Measurements from ENCODE around the gene BANF2. TPM values are rescaled to one million over a fixed set of nuclear protein-coding genes. Genes with fewer than 3 reads are reported as not detected.

The BANF2 gene
- polyA plus RNA-seq, 1 donor from 2014 or later, result not detected

DNA sequence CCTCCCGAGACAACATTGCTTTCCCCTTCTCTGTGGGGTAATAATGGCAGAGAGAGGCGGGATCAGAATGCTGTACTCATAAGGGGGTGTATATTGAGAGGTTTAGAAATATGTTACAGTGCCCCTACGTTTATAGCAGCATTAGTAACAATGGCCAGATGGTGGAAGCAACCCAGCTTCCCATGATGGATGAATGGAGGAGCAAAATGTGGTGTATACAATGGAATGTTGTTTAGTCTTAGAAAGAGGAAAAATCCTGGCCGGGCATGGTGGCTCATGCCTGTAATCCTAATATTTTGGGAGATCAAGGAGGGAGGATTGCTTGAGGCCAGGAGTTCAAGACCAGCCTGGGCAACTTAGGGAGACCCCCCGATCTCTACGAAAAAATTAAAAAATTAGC, 12.9 kb downstream of the BANF2 start:
- Histone ChIP-seq H3K27me3 (ENCODE audit: insufficient read depth, low read depth, low read length) (no peaks in the 10 kb centered on the region), H3K79me2 (replicated peaks; ENCODE audit: insufficient read depth, low read length) (no peaks in the 10 kb centered on the region), H3K9ac (ENCODE audit: low read length) (no peak overlapping the region), H3K4me3 (ENCODE audit: low read length) (no peak overlapping the region), H3K9me2 (ENCODE audit: insufficient read depth, low read length) (no peaks in the 10 kb centered on the region), H3K9me3 (ENCODE audit: low read length) (no peaks in the 10 kb centered on the region), H2AFZ (ENCODE audit: low read depth, low read length) (no peak overlapping the region), H3K27ac (ENCODE audit: low read length) (no peak overlapping the region), H3K36me3 (ENCODE audit: insufficient read depth, low read length) (no peaks in the 10 kb centered on the region), H3F3A (ENCODE audit: insufficient read depth, low read length, poor library complexity, severe bottlenecking) (no peaks in the 10 kb centered on the region), H4K20me1 (ENCODE audit: insufficient read depth) (no peaks in the 10 kb centered on the region), H3K4me2 (ENCODE audit: low read length) (no peak overlapping the region)
- TF ChIP-seq, protein P1, sequence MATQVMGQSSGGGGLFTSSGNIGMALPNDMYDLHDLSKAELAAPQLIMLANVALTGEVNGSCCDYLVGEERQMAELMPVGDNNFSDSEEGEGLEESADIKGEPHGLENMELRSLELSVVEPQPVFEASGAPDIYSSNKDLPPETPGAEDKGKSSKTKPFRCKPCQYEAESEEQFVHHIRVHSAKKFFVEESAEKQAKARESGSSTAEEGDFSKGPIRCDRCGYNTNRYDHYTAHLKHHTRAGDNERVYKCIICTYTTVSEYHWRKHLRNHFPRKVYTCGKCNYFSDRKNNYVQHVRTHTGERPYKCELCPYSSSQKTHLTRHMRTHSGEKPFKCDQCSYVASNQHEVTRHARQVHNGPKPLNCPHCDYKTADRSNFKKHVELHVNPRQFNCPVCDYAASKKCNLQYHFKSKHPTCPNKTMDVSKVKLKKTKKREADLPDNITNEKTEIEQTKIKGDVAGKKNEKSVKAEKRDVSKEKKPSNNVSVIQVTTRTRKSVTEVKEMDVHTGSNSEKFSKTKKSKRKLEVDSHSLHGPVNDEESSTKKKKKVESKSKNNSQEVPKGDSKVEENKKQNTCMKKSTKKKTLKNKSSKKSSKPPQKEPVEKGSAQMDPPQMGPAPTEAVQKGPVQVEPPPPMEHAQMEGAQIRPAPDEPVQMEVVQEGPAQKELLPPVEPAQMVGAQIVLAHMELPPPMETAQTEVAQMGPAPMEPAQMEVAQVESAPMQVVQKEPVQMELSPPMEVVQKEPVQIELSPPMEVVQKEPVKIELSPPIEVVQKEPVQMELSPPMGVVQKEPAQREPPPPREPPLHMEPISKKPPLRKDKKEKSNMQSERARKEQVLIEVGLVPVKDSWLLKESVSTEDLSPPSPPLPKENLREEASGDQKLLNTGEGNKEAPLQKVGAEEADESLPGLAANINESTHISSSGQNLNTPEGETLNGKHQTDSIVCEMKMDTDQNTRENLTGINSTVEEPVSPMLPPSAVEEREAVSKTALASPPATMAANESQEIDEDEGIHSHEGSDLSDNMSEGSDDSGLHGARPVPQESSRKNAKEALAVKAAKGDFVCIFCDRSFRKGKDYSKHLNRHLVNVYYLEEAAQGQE (IDR thresholded peaks at IDR 0.05; ENCODE audit: borderline replicate concordance), result no peak
- no peak for TF ChIP-seq EZH2 (IDR thresholded peaks at IDR 0.05; ENCODE audit: borderline replicate concordance, insufficient read depth, low read length, poor library complexity, severe bottlenecking)
- no peak for TF ChIP-seq RAD21 (conservative IDR thresholded peaks at IDR 0.05)
- TF ChIP-seq TAF1 (IDR thresholded peaks at IDR 0.05; ENCODE audit: low read depth), result no peak
- TF ChIP-seq EP300 (conservative IDR thresholded peaks at IDR 0.05; ENCODE audit: poor library complexity, severe bottlenecking), result no peak
- TF ChIP-seq, protein P2, sequence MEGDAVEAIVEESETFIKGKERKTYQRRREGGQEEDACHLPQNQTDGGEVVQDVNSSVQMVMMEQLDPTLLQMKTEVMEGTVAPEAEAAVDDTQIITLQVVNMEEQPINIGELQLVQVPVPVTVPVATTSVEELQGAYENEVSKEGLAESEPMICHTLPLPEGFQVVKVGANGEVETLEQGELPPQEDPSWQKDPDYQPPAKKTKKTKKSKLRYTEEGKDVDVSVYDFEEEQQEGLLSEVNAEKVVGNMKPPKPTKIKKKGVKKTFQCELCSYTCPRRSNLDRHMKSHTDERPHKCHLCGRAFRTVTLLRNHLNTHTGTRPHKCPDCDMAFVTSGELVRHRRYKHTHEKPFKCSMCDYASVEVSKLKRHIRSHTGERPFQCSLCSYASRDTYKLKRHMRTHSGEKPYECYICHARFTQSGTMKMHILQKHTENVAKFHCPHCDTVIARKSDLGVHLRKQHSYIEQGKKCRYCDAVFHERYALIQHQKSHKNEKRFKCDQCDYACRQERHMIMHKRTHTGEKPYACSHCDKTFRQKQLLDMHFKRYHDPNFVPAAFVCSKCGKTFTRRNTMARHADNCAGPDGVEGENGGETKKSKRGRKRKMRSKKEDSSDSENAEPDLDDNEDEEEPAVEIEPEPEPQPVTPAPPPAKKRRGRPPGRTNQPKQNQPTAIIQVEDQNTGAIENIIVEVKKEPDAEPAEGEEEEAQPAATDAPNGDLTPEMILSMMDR (IDR thresholded peaks at IDR 0.05; ENCODE audit: poor library complexity, severe bottlenecking), result no peak
- TF ChIP-seq SMC3 (conservative IDR thresholded peaks at IDR 0.05; ENCODE audit: poor library complexity), result no peak

DNA sequence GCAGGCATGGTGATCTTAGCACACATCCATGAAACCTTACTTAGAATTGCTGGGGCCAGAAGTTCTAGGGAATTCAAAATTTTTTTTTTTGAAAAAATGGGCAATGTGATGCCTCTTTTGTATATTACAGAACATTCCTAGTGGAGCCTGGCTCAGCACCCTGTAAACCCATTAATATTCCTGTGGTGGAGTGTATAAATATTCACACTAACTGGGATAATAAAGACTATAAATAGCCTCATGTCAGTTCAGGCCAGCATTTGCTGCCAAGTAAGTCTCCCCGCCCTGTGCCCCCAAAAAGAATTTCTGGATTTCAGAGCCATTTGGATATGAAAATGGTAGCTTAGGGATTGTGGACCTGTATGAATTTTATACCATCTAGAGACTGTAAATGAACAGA, 14.8 kb downstream of the BANF2 start:
- no peak for TF ChIP-seq SMC3 (conservative IDR thresholded peaks at IDR 0.05; ENCODE audit: poor library complexity)
- no peak for TF ChIP-seq POLR2AphosphoS5 (IDR thresholded peaks at IDR 0.05)
- TF ChIP-seq TAF1 (IDR thresholded peaks at IDR 0.05; ENCODE audit: low read depth), result no peak
- no peak for TF ChIP-seq RAD21 (conservative IDR thresholded peaks at IDR 0.05)
- no peak for TF ChIP-seq MXI1 (conservative IDR thresholded peaks at IDR 0.05; ENCODE audit: poor library complexity, severe bottlenecking)
- TF ChIP-seq, protein P2 (IDR thresholded peaks at IDR 0.05; ENCODE audit: poor library complexity, severe bottlenecking), result no peak
- no peak for TF ChIP-seq EP300 (conservative IDR thresholded peaks at IDR 0.05; ENCODE audit: poor library complexity, severe bottlenecking)
- TF ChIP-seq, protein P1 (IDR thresholded peaks at IDR 0.05; ENCODE audit: borderline replicate concordance), result no peak
- no peak for TF ChIP-seq EZH2 (IDR thresholded peaks at IDR 0.05; ENCODE audit: borderline replicate concordance, insufficient read depth, low read length, poor library complexity, severe bottlenecking)
- Histone ChIP-seq H3K9ac (ENCODE audit: low read length) (no peak overlapping the region), H3F3A (ENCODE audit: insufficient read depth, low read length, poor library complexity, severe bottlenecking) (no peaks in the 10 kb centered on the region), H3K27ac (ENCODE audit: low read length) (no peak overlapping the region), H3K27me3 (ENCODE audit: insufficient read depth, low read depth, low read length) (no peaks in the 10 kb centered on the region), H3K9me3 (ENCODE audit: low read length) (no peaks in the 10 kb centered on the region), H4K20me1 (ENCODE audit: insufficient read depth) (no peaks in the 10 kb centered on the region), H3K36me3 (ENCODE audit: insufficient read depth, low read length) (no peaks in the 10 kb centered on the region), H3K9me2 (ENCODE audit: insufficient read depth, low read length) (no peaks in the 10 kb centered on the region), H3K4me3 (ENCODE audit: low read length) (no peak overlapping the region), H2AFZ (ENCODE audit: low read depth, low read length) (no peak overlapping the region), H3K79me2 (replicated peaks; ENCODE audit: insufficient read depth, low read length) (no peaks in the 10 kb centered on the region), H3K4me2 (ENCODE audit: low read length) (no peak overlapping the region)

All from neural cell (in vitro differentiated cells).